ACC112 (cell line): Measurements from ENCODE around the gene NRN1.
"Not testable (repeated sequence)": the region's sequence is repeated elsewhere in the genome, so short reads cannot be mapped to it uniquely, and the experiment has no call there.

Experiments used
- H2AFZ ChIP-seq: fragments of 200-600 bp; sonication (generic); one replicate; pipeline ENCODE4 v1.6.0; 2017; ENCODE audit warnings: antibody characterized with exemption, low read length; ENCODE audit not compliant: unreplicated experiment
- H3K27ac ChIP-seq: fragments of 200-600 bp; sonication (generic); 2 replicates; pipeline ENCODE4 v1.5.1; 2014; ENCODE audit warnings: low read depth, mild to moderate bottlenecking, antibody characterized with exemption, low read length, moderate library complexity
- H3K27me3 ChIP-seq: fragments of 200-600 bp; sonication (generic); 2 replicates; pipeline ENCODE4 v1.6.1; 2014; ENCODE audit warnings: mild to moderate bottlenecking, antibody characterized with exemption, low read length, moderate library complexity, mixed read lengths; ENCODE audit not compliant: insufficient read depth
- H3K36me3 ChIP-seq: fragments of 200-600 bp; sonication (generic); 2 replicates; pipeline ENCODE4 v1.6.1; 2016; ENCODE audit warnings: mild to moderate bottlenecking, antibody characterized with exemption, low read length, moderate library complexity, mixed read lengths; ENCODE audit not compliant: insufficient read depth
- H3K4me1 ChIP-seq: fragments of 200-600 bp; sonication (generic); one replicate; pipeline ENCODE4 v1.6.1; 2016; ENCODE audit warnings: low read length, mixed read lengths; ENCODE audit not compliant: insufficient read depth, unreplicated experiment, control insufficient read depth
- H3K4me3 ChIP-seq: fragments of 200-600 bp; sonication (generic); 2 replicates; pipeline ENCODE4 v1.5.1; 2014; ENCODE audit warnings: mild to moderate bottlenecking, low read depth, low read length
- H3K79me2 ChIP-seq: fragments of 200-600 bp; sonication (generic); one replicate; pipeline ENCODE4 v1.6.0; 2016; ENCODE audit warnings: low read length; ENCODE audit not compliant: control insufficient read depth, unreplicated experiment, insufficient read depth

The NRN1 gene, protein sequence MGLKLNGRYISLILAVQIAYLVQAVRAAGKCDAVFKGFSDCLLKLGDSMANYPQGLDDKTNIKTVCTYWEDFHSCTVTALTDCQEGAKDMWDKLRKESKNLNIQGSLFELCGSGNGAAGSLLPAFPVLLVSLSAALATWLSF

DNA sequence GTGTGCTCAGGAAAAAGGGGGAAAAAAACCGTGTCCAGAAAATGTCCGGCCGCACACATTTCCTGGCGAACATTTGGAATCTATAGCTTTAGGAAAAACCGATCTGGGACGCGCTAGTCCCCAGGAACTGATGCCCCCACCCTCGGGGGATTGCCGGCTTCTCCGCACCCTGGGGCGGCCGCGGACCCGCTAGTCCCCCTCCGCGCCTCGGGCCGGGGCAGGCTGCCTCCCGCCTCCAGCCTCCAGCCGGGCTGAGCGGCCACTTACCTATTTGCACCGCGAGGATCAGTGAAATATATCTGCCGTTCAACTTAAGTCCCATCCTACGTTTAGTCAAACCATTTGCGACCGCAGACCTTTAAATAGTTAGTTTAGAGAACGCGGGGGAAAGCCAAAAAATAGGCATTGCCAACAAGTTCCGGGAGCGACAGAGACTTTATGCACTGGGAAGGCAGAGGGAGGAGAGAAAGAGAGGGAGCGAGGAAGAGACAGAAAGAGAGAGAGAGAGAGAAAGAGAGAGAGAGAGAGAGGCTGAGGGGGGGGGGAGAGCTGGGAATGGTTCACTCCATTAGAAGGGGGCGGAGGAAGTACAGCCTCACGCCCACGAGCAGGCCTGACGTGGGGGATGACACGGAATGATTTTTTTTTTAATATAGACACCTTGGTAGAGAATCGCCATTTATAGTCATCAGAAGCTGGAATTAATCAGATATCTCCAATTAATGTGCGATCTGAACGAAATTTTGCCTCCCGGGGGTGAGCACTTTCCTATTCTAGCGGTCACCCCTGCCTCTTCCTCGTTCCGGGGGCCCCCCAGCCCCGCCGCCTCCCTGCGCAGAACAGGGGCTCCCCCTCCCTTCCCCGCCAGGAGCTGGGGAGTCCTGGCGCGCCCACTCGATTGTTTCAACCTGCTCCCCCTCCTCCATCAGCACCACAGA lies at the start of gene NRN1:
Gene NRN1 (minus strand): TSS at position 498 of the 938 bp plus-strand sequence. CDS start 176 bp downstream, at position 322.
- Histone ChIP-seq H3K27ac (no peak within 1 kb of the TSS), H2AFZ (no peak within 1 kb of the TSS), H3K27me3 (peaks cover 89% of the 10 kb centered on the region)

DNA sequence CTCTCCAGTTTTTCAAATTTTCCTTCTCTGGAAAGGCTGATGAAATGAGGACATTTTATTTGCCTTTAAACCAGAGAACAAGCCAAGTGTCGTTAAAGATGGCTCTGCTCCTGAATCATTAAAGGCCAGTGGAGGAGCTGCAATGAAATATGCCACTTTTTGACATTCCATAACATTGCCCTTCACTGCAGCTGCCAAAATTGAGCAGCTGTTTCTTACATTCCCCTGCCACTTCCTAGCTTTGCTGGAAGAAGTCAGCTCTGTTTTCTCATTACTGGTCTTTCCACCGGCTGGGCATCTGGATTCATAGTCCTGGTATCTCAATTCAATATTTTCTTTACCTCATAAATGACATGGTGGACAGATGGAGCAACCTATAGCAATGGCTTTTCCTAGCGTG lies 45.5 kb upstream of the NRN1 start:
- no peak overlapping the region for H3K4me3 ChIP-seq
- H3K27ac ChIP-seq: no peak overlapping the region
- no peaks in the 10 kb centered on the region for H3K36me3 ChIP-seq
- H2AFZ ChIP-seq: no peak overlapping the region
- H3K27me3 ChIP-seq: no peaks in the 10 kb centered on the region
- no peaks in the 10 kb centered on the region for H3K79me2 ChIP-seq
- no peaks in the 10 kb centered on the region for H3K4me1 ChIP-seq

More for the DNA sequence above, at the start of gene NRN1:
- Histone ChIP-seq H3K4me3 (peak within 1 kb of the TSS; percentile 32; the same call in 1 of the 2 replicates), H3K79me2 (no peaks in the 10 kb centered on the region), H3K36me3 (no peaks in the 10 kb centered on the region), H3K4me1 (no peaks in the 10 kb centered on the region)

DNA sequence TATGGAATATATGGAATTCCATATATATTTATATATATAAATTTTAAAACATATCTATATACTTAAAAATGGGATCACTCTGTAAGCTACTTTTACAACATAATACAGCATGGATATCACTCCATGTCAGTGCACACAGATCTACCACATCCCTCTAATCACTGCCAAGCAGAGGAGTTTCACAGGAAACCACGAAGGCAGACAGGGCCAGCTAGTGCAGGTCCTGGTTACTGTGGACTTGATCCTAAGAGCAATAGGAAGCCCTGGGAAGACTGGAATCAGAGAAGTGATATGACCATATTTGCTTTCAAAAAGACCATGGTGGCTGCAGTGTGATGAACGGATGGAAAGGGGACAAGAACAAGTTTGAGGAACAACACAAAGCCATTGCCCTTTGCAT lies 40.0 kb upstream of the NRN1 start:
- Histone ChIP-seq H3K27ac (no peak overlapping the region), H3K36me3 (no peaks in the 10 kb centered on the region), H2AFZ (no peak overlapping the region), H3K79me2 (no peaks in the 10 kb centered on the region), H3K27me3 (no peaks in the 10 kb centered on the region), H3K4me1 (no peaks in the 10 kb centered on the region), H3K4me3 (no peak overlapping the region)

DNA sequence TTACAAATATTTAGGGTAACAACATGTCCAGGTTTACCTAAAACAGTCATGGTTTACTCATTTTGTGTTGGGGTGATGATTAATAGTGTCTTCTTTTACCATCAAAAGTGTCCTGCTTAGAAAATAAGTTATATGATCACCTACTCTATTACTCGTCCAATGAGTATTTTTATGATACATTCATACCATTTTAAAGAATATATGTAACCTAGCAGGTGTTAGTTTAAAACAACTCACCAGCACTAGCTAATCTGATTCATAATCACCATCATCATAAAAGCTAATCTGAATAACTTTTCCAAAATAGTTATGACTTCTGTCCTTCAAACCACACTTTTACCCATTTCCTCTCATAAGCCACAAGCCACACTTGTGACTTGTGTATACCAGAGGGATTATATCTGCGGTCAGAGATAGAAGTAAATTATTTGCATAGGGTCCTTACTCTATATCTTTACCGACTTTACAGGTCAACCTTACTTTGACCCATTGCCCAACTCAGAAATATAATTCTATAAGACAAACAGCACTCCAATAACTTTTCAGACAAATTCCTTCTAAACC lies 33.3 kb upstream of the NRN1 start:
- Histone ChIP-seq H3K27ac (no peak overlapping the region), H3K4me3 (no peak overlapping the region), H3K4me1 (no peaks in the 10 kb centered on the region), H3K27me3 (no peaks in the 10 kb centered on the region), H3K79me2 (no peaks in the 10 kb centered on the region), H2AFZ (no peak overlapping the region), H3K36me3 (no peaks in the 10 kb centered on the region)

DNA sequence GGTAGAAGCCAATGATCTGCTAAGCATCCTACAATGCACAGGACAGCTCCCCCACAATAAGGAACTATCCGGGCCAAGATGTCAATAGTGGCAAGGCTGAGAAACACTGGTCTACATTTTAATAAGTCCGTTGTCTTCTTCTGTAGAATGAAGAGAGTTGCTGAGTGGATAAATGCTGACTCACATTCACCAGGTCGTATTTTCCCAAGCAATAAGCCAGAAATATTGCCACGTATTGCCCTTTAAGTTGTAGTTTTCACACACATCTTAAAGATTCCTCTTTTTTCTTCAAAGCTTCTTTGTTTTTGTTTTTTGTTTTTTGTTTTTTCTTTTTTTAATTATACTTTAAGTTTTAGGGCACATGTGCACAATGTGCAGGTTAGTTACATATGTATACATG lies 30.5 kb upstream of the NRN1 start:
- no peak overlapping the region for H3K27ac ChIP-seq
- no peak overlapping the region for H3K4me3 ChIP-seq
- no peaks in the 10 kb centered on the region for H3K27me3 ChIP-seq
- H3K36me3 ChIP-seq: no peaks in the 10 kb centered on the region
- no peaks in the 10 kb centered on the region for H3K79me2 ChIP-seq
- no peak overlapping the region for H2AFZ ChIP-seq
- no peaks in the 10 kb centered on the region for H3K4me1 ChIP-seq

DNA sequence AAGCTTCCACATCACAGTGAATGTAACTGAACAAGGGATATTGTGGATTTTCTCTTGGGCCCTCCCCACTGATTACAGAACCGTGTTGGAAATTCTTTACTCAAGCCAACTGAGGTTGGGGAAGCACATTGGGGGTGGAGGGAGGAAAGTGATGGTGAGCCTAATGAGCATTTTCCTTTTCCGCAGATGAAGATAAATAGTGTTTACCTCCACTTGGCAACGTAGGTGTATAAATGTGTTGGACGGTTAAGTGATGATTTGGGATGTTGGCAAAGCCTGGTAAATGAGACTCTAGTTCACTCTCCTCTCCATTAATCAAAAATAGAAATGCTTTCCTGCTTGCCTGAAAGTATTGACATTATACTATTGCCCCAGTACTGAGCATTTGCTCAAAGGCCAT lies 27.1 kb upstream of the NRN1 start:
- Histone ChIP-seq H3K79me2 (no peaks in the 10 kb centered on the region), H3K27ac (no peak overlapping the region), H2AFZ (no peak overlapping the region), H3K36me3 (no peaks in the 10 kb centered on the region), H3K4me3 (no peak overlapping the region), H3K4me1 (no peaks in the 10 kb centered on the region), H3K27me3 (no peaks in the 10 kb centered on the region)

DNA sequence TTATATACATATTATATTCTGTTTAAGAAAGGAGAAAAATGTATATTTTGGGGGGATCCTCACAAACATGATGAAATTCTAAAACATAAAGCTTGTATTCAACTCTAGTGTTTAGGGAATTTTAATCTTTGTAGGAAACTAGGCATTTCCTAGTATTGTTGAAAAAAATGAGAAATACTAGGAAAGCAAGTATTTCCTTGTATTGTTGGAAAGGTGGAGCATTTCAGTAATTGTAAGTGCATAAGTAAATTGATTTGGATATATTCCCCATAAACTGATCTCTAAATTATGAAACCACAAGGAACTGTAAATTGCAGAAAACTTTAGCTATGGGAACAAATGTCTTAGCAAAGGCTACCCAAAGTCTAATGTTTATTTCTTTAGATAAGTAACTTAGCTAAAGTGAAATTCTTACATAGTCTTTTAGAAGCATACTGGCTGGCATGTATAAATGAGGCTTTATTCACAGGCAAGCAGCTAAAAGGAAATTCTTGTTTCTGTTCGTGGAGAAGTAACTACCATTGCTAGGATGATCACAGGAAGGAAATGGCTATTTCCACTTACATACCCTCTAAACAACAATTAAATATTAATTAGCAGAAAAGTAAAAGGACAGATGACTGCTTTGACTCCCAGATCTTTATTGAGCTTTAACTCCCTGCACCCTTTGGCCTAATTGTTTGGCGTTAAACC lies 19.9 kb upstream of the NRN1 start:
- Histone ChIP-seq H3K27ac (no peak overlapping the region), H3K27me3 (no peaks in the 10 kb centered on the region), H2AFZ (no peak overlapping the region)

DNA sequence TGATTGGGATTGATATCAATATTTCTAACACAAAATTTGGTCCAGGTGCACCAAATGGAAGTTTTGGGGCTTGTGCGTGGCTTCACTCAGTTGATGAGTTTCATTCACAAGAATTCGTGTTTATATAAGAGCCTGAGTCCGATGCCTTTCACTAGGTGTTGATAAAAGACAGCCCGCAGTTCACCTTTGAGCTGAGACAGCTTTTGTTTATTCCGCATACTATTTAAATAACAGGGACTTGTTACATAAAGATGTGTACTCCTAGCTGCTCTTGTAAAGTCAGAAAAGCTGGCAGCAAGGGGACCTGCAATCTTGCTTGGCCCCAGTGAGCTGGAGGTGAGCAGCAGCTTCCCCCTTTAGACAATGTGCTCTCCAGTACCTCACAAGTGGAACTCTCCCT lies 19.0 kb upstream of the NRN1 start:
- Histone ChIP-seq H3K27me3 (no peaks in the 10 kb centered on the region), H3K4me1 (no peaks in the 10 kb centered on the region), H3K79me2 (no peaks in the 10 kb centered on the region), H2AFZ (no peak overlapping the region), H3K27ac (no peak overlapping the region), H3K36me3 (no peaks in the 10 kb centered on the region), H3K4me3 (no peak overlapping the region)

More for the DNA sequence above, 19.9 kb upstream of the NRN1 start:
- Histone ChIP-seq H3K4me1 (no peaks in the 10 kb centered on the region), H3K4me3 (no peak overlapping the region), H3K79me2 (no peaks in the 10 kb centered on the region), H3K36me3 (no peaks in the 10 kb centered on the region)

DNA sequence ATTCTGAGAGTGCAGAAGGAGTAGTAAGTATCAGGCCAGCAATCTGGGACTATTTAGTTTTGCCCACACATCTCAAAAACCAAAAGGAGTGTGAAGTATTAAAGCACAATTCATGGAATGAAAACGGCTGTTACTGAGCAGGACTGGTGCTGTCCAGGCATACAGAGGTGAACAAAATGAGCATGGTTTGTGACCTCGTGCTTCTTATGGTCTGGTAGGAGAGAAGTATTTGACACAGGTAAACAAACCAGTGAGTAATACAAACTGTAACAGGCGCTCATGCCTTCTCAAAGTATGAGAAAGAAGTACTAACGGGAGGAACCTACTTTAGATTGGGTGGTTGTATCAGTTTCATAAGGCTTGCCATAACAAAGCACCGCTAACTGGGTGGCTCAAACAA lies 17.5 kb upstream of the NRN1 start:
- no peaks in the 10 kb centered on the region for H3K79me2 ChIP-seq

DNA sequence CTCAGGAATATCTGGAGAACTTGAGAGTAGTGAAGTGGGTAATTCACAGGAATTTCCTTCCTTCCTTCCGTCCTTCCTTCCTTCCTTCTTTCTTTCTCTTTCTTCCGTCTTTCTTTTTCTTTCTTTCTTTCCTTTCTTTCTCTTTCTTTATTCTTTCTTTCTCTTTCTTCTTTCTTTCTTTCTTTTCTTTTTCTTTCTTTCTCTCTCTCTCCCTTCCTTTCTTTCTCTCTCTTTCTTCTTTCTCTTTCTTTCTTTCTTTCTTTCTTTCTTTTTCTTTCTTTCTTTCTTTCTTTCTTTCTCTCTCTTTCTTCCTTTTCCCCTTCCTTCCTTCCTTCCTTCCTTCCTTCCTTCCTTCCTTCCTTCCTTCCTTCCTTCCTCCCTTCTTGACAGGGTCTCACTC lies 16.1 kb upstream of the NRN1 start:
- not testable (repeated sequence) for H2AFZ ChIP-seq, H3K36me3 ChIP-seq, H3K27me3 ChIP-seq, H3K79me2 ChIP-seq, H3K27ac ChIP-seq, H3K4me3 ChIP-seq, H3K4me1 ChIP-seq

More for the DNA sequence above, 17.5 kb upstream of the NRN1 start:
- no peak overlapping the region for H3K27ac ChIP-seq
- no peaks in the 10 kb centered on the region for H3K36me3 ChIP-seq
- no peaks in the 10 kb centered on the region for H3K4me1 ChIP-seq
- no peak overlapping the region for H2AFZ ChIP-seq
- no peaks in the 10 kb centered on the region for H3K27me3 ChIP-seq
- no peak overlapping the region for H3K4me3 ChIP-seq
